ENCODE measurements around the gene XPO1. TPM values are rescaled to one million over a fixed set of nuclear protein-coding genes. Genes with fewer than 3 reads are reported as not detected.

Gene XPO1
- total and polyA plus RNA-seq, 2 experiments from 2014 or later, result 80.6 to 160 TPM

Other genes starting within 250 kb of the XPO1 start
- 67.6 and 94.5 TPM in 2 replicates for gene USP34, start 67.3 kb downstream of the XPO1 start, total RNA-seq
- gene USP34, start 67.3 kb downstream of the XPO1 start, polyA plus RNA-seq, result 42.4 and 54.9 TPM in 2 replicates